Daoy (cell line): Measurements from ENCODE around the gene CYTH4. TPM values are rescaled to one million over a fixed set of nuclear protein-coding genes. Genes with fewer than 3 reads are reported as not detected.
"Not testable (repeated sequence)": the region's sequence is repeated elsewhere in the genome, so short reads cannot be mapped to it uniquely, and the experiment has no call there.

ENCODE experiments used
- DNase-seq: peaks from one replicate; pipeline ENCODE4 v3.0.0-alpha.2; 2015; ENCODE audit warnings: low read depth
- total RNA-seq: library from RNA; depleted of rRNA; stranded (reverse); fragments of >200 nt; shearing (Covaris generic); gene quantifications from 2 replicates; pipeline ENCODE4 v1.2.3, GENCODE V29; 2014; rRNA removed

CYTH4 gene, protein sequence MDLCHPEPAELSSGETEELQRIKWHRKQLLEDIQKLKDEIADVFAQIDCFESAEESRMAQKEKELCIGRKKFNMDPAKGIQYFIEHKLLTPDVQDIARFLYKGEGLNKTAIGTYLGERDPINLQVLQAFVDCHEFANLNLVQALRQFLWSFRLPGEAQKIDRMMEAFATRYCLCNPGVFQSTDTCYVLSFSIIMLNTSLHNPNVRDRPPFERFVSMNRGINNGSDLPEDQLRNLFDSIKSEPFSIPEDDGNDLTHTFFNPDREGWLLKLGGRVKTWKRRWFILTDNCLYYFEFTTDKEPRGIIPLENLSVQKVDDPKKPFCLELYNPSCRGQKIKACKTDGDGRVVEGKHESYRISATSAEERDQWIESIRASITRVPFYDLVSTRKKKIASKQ
- 1.7 and 8.2 TPM in 2 replicates for total RNA-seq

DNA sequence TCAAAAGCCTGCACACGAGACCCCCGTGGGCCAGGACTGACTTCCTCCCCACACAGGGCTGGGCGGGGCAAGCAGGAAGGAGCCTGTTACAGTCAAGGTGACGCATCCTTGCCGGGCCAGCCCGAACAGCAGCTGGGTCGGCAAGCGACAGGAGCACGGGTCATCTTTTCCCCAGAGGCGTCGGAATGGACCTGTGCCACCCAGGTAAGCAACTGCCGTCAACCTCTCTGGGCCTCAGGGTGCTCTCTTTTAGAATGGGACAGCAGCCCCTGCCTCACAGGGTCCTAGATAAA, at the start of gene CYTH4:
Gene CYTH4, plus strand, starts transcription at position 124 of the 293 bp plus-strand sequence. Its CDS starts 62 bp downstream, at position 186.
- peak; percentile 71 for DNase-seq

DNA sequence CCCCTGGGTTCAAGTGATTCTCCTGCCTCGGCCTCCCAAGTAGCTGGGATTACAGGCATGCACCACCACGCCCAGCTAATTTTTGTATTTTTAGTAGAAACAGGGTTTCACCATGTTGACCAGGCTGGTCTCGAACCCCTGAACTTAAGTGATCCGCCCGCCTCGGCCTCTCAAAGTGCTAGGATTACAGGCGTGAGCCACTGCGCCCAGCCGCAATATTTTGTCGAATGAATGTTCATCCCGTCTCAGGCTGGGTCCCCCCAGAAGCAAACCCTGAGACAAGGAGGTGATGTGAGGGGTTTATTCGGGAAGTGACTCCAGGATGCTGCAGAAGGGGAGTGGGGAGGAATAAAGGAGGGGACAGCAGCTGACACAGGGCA, 48.9 kb upstream of the CYTH4 start:
- not testable (repeated sequence) for DNase-seq

DNA sequence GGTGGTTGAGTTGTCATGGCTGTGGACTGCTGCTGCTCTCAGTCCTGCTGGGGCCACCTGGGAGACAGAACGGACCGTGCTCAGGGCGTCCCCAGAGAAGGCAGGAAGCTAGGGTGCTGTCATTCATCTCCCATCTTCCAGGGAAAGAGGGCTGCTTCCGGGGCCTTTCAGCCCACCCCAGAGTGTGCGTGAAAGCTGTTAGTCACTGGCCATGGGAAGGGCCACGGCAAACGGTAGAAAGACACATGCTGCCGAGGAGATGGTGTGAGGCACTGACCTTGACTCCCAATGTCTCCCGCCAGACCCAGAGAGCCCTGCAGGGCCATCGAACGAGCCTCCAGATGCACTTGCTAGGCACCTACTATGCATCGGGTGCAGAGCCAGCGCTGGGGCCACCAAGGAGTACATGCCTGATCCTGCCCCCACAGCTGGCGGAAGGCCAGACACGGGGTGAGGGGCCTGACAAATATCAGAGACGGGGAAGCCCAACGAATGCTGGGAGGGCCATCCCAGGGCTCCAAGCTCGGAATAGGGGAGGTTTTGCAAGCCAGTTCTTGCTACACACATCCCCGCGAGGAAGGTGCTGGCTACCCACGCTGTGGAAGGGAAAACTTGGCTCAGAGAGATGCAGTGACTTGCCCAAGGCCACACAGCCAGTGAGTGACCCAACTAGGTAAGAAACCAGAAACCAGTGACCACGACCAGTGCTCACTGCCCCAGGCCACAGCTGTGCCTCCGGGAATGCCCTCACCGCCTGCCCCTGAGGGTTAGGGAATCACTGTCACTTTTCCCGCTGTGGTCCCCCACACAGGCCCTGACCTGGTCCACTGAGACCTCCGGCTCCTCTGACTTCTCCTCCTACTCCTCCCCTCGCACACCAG, 48.3 kb upstream of the CYTH4 start:
- no peak for DNase-seq

DNA sequence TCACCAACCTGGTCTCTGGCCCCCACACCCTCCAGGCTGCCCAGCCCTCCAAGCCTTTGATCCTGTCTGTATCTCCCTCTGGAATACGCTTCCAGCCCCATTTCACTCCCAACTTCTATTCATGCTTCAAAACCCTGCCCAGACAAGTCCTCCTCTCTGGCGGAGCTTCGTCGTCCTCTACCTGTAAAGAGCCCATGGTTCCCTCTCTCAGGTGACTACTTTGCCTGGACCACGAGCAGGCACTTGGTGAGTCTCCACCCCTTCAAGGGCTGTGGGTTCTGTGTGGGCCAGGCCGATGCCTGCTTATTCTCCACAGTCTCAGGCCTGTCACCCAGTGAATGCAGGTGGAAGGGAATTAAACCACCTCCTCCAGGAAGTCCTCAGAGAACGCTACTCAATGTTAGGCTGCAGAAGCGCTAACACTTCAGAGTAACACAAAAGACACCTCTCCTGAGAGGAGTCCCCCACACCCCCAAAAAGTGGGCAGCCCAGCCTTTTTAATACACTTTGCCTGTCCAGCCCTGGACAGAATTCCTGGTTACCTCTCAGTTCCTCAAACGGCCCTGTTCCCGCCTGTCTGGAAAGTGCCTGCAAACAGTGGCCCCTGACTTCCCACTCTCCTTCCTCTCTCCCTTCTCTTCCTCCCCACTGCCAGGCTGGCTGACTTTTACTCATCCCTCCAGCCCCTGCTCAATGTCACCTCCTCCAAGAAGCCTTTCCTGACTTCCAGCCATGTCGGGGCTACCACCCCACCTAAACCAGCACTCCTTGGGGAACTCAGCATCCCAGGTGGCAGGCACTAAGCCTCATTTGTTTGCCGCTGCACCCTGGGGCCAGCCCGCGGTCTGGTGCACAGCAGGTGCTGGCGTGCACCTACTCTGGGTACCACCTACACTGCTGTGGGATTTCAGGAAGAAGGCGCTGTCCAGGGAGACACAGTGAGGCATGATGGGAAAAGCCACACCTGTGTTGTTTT, 47.3 kb upstream of the CYTH4 start:
- no peak for DNase-seq

DNA sequence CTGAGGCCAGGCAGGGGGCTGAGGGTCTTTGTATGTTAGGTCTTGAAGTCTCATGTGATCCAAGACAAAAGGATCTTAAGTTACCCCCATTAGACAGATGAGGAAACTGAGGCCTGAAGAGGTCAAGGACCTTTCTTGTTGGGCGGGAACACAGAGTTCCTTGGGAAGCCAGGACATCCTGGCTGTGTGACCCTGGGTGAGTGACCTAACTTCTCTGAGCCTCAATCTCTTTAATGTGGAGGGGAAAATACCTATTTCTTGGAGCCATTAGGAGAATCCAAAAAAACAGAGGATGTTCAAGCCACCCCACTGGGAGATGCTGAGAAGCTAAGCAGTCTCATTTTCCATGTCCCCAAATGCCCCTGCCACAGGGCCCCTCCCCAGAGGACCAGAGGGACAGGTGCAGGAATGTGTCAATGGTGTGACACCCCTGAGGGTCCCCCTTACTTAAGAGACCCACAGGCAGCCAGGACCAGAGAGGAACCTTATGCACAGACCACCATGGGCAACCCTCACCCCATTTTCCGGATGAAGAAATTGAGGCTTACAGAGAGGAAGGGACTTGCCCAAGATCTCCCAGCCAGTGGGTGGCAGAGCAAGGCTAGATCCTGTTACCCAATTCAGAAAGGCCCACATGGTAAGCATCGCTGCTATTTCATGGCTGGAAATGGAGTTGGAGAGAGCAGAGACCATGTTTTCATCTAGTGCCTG, 46.3 kb upstream of the CYTH4 start:
- DNase-seq, result no peak

DNA sequence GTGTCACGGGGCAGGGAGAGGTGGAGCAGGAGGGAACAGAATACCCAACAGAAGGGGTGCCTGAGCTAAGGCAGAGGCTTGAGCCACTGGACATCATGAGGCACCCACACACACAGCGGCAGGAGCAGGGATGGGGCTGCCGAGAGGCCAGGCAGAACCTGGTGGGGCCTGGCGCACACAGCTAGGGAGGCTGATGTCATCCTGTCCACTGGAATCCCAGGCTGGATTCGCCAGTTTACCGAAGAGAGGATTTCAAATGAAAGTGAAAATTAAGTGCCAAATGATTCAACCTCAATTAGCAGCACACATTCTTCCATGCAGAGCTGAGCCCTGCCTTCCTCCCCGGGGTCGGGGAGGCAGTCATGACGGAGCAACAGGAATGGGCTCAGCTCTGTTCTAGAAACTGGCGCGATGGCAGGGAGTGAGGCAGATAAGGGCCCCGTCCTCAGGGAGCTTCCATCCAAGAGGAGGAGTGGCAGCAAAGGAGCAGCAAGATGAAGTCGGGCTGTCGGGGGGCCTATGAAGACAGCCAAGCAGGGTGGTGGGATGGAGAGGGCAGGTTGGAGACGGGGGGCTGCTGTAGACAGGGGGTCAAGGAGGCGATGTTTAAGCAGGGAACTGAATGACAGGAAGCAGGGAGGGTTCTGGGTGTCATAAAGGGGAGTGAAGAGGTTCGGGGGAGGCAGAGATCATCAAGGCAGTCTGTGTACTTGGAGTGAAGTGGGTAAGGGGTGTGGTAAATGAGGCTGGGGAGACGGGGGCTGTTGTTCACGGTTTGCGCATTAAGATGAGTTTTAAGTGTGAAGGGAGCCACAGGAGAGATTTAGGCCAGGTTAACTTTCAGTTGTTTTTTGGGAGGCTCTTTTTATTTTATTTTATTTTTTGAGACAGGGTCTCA, 44.7 kb upstream of the CYTH4 start:
- peak; percentile 37 for DNase-seq

DNA sequence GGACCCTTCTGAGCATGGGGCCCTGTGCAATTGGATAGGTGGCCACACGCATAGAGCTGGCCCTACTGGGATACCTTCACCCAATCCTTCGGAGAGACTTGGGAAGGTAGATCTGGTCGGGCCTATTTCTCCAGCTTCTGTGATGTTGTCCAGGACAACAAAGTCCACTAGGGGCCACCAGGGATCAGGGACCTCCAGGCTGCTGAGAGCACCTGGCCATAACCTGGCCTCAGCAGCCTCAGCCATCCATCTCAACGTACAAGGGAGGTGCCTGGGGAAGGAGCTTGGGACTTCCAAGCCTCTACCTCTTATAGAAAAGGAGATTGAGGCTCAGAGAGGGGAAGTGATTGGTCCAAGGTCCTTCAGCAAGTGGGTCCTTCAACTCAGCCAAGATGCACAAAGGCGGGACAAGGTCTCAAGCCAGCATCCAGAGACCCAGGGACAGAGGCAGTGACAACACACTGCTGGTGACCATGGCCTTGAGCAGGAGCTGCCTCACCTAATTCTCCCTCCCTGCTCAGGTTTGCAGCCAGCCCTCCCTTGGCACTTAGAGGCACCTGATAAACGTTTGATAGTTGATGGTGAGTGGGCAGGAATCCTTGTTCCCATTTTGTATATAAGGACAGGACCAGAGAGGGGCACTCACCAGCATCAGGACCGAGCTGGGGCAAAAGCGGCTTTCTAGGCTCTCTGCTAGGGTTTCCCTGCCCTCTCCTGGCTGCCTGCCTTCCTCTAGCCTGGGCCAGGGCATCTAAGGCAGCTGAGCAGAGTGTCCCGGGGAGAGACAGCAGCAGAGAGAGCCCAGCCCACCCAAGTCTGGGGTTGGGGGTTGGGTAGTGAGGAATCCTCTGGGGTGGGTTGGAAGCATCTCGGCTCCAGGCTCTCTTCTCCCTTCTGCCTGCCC, 42.7 kb upstream of the CYTH4 start:
- DNase-seq, result no peak

DNA sequence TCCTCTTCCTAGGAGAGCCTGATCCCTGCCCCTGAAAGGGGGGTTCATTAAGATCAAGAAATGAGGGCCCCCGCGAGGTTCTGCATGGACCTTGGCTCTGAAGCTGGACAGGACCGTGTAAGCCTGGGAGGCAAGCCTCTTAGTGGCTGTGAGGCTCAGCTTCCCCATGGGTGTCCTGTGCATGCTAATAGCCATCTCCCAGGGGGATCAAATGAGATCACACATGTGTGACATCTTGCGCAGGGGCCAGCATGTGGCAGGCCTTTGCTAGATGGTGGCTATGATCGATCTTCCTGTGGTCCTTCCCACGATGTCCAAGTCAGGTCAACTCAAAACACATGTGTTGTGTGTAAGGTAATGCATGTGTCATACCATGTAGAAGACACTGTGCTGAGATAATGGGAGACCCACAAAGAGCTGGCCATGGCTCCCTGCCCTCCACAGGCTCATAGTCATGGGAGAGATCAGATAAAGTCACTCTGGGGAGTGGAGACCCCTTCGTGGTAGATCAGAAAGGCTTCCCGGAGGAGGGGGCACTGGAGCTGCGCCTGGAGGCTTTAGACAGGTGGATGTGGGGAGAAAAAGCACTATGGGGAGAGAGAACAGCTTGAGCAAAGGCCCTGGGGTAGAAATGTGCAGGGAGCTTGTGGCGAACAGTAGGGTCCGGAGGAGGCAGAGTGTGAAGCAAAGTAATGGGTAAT, 41.9 kb upstream of the CYTH4 start:
- DNase-seq, result no peak

DNA sequence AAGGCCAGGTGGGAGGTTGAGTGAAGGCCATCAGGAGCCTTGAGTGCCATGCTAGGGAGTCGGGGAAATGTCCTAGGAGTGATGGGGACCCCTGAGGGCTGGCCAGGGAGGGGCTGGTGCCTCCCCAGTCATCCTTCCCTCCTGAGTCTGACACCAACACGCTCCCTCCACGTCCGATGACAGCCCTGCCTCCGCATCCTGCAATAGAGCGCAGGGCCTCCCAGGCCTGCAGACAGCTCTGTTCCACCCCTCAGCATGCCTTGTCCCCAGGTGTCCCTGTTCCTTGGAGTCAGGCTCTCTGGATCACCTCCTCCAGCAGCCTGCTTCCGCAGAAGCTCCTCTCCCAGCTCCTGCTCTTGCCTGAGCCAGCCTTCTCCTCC, 41.4 kb upstream of the CYTH4 start:
- DNase-seq, result no peak

DNA sequence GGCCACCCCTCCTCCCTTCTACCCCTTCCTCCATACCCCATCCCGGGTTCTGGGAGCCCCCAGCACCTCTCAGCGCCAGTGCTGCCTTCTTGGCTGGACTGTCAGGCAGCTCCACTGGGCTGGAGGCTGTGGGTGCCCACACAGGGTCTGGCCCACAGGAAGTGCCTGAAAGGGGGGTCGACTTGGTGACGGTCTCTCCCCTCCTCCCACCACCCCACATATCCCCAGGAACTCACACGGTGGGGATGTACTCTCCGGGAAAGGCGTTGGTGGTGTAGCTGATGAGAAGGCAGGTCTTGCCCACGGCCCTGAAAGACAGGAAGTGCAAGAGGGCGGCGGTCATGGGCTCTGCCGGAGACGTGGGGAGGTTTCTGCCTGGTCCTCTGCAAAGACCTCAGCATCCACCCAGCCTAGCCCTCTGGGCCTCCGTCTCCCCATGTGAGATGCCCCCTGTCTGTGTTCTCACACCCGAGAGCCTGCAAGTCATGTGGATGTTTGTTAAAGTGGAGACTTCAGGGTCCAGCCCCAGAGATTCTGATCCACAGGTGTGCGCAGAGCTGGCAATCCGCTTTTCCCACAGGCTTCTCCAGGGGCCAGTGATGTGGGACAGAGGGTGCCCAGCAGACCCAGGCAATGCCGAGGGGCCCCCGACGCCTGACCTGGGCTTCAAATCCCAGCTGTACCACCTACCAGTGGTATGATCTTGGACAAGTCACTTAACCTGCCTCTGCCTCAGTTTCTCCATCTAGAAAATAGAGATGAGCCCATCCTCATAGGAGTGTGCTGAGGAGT, 40.8 kb upstream of the CYTH4 start:
- no peak for DNase-seq

DNA sequence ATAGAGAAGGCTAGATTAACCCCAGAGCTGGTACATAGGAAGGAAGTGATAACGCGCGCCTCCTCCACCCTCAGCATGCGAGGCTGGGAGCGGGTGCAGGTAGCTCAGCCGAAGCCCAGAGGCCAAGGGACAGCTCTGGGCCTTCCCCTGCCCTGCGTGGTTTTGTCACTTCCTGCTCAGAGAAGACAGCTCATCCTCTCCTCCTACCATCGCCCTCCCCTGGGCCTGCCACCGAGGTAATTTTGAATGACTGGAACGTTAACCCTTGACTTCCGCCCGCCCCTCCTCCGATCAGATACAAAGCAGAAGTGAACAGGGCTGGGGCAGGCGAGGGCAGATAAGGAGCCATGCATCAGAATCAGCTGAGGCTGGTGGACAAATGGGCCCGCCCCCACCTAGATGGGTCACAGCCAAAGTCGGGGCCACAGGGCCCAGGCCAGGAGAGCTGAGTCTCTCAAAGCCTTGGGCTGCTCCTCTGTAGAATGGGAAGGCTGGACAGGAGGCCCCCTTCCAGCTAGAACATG, 39.9 kb upstream of the CYTH4 start:
- DNase-seq, result peak; percentile 81

DNA sequence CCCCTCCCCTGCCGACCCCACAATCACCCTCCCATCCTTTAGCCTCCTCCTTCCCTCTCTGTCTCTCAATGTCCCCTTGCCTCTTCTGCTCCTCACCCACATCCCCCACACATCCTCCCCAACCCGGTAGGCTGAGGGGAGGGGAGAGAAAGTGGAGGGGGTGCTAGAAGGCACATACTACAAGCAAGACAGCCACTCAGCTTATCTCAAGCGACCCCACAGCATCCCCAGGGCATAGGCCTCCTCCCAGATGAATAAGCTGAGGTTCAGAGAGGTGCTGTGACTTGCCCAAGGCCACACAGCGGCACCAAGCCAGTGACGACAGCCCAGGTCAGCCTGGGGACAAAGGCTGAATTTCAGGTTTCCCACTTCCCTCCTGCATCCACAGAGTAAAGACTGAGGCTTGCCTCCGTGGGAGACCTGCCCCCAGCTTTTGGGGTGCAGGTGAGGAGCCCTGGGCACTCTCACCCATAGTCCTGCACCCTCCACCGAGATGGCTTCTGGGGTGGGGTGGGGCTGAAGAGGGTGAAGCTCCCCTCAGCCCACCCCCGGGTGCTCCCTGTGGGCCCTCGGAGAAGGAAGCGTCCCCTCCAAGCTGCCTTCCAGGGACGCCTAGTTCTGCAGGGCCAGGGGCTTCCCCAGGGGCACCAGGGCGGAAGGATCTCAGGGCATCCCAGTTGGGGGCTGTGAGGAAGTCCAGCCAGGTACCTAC, 38.8 kb upstream of the CYTH4 start:
- no peak for DNase-seq

DNA sequence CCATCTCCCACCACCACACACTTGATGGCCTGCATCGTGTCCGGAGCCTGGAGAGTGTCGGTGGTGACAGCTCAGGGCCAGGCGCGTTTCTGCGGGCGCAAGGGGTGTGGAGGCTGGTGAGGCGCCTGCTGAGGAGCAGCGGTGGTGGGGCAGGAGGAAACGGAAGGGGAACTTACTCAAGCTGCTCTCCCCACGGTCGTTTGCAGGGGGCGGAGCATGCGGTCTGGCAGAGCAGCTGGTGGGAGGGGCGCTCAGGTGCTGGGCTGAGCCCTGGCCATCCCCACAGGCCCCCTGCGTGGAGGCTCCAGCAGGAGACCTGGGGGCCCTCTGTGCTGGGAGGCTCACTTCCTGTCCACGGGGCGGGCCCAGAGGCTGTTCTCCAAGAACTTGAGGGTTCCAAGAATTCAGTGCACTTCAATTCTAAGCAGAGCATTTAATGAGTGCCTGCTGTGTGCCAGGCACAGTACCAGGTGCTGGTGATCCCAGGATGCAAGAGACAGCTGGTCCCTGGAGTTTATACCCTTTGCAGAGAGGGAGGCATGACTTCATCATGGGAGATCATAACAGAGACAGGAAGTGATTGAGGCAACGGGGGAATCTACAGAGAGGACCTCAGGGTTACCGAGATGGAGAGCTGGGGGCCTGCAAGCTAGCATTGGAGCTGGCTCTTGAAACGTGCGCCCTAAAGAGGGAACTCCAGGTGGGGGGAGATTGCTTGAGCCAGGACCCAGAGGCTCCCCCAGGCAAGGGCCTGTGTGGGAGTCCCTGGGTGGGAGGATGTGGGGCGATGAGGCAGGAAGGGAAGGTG, 38.0 kb upstream of the CYTH4 start, which contains the start of gene RAC2:
Gene RAC2, minus strand, starts transcription at position 156 of the 808 bp plus-strand sequence. Its CDS starts 121 bp downstream, at position 35.
- DNase-seq, result peak; percentile 92

DNA sequence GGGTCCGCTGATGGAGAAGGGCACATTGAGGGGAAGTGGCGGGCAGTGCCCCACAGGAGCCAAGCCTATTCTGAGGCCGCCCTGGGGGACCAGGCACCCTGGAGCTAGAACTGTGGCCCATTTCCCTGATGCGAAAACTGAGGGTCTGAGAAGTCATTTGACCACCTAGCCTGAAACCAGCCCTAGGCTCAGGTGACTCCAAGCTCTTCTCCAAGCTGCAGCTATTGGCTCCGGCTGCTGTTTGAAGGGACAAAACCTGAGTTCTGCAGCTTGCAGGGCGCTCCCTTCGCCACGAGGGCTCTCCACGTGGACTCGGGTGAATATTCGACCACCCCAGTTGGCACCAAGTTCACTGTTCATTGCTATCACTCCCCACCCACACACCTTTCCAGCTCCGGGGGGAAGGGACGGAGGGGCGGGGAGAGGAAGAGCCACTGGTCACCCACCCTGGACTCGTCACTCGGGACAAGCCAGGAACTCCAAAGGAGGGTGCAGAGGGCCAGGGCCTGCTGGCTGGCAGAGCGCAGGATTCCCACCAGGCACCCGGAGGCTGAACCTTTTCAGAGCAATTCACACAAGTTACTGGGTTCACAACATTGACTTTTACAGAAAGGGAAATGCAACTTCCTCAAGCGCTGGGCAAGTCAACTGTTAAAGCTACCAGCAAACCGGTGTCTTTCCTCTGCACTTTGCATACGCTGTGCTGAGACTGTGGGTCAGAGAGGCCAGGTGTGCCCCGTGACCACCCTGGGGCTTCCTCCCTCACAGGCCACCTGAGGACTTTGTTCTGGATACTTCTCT, 37.2 kb upstream of the CYTH4 start:
- DNase-seq, result no peak

DNA sequence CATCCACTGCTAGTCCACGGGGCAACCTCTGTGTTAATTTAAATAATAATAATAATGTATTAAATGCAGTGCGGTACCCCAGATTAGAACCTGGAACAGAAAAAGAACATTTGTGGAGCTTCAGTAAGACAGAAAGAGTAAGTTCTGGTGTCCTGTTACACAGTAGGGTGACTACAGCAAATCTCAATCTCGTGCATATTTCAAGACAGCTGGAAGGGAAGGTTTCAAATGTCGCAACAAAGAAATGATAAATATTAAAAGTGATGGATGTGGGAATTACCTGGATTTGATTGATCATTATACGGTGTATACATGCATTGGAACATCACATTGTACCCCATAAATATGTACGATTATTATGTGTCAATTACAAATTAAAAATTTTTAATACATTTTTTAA, 36.6 kb upstream of the CYTH4 start:
- no peak for DNase-seq
